ENCODE results near the gene KLHL21. TPM values are rescaled to one million over a fixed set of nuclear protein-coding genes. Genes with fewer than 3 reads are reported as not detected.

KLHL21 gene
- total RNA-seq, 6 donors from 2014 or later, result 26.4 to 66.0 (median 39.7) TPM

DNA sequence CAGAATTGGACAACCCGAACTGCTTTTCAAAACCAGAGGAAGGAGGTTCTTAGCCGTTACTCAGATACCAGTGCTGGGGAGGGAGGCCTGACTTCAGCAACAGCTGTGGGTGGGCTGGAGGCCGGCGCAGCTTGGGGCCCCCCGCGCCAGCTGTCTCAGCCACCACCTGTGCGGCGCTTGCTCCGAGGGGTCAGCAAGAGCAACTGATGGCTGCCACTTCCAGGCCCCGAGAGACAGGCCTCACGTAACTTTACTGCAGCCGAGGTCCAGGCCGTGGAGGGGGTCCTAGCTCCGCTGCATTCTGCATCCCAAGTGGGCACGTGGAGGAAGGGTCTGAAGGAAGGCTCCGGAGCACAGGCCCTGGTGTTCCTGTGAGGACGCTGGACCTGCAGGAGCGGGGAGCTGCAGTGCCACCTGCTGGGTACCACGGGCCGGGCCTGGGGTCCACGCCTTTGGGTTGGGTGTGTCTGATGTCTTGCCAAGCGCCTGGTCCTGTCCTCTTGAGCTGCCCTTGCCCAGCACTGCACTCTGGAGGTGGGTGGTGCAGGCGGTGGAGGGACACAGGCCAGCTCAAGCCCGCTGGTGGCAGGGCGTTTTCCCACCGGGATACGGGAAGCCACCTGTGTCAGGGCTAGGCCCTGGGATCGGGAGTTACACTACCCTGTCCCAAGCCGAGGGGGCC lies 31.8 kb upstream of the KLHL21 start:
- TF ChIP-seq, protein P1, sequence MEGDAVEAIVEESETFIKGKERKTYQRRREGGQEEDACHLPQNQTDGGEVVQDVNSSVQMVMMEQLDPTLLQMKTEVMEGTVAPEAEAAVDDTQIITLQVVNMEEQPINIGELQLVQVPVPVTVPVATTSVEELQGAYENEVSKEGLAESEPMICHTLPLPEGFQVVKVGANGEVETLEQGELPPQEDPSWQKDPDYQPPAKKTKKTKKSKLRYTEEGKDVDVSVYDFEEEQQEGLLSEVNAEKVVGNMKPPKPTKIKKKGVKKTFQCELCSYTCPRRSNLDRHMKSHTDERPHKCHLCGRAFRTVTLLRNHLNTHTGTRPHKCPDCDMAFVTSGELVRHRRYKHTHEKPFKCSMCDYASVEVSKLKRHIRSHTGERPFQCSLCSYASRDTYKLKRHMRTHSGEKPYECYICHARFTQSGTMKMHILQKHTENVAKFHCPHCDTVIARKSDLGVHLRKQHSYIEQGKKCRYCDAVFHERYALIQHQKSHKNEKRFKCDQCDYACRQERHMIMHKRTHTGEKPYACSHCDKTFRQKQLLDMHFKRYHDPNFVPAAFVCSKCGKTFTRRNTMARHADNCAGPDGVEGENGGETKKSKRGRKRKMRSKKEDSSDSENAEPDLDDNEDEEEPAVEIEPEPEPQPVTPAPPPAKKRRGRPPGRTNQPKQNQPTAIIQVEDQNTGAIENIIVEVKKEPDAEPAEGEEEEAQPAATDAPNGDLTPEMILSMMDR (IDR thresholded peaks at IDR 0.05), result peak in 4 of 6 experiments; percentile 36 to 64 (median 50)
- TF ChIP-seq EP300 (IDR thresholded peaks at IDR 0.05) (no peak), POLR2AphosphoS5 (IDR thresholded peaks at IDR 0.05) (no peak), POLR2A (IDR thresholded peaks at IDR 0.05) (no peak)
- peak; percentile 32 to 62 for ATAC-seq (ENCODE audit: low FRiP score in 2 of 2)

DNA sequence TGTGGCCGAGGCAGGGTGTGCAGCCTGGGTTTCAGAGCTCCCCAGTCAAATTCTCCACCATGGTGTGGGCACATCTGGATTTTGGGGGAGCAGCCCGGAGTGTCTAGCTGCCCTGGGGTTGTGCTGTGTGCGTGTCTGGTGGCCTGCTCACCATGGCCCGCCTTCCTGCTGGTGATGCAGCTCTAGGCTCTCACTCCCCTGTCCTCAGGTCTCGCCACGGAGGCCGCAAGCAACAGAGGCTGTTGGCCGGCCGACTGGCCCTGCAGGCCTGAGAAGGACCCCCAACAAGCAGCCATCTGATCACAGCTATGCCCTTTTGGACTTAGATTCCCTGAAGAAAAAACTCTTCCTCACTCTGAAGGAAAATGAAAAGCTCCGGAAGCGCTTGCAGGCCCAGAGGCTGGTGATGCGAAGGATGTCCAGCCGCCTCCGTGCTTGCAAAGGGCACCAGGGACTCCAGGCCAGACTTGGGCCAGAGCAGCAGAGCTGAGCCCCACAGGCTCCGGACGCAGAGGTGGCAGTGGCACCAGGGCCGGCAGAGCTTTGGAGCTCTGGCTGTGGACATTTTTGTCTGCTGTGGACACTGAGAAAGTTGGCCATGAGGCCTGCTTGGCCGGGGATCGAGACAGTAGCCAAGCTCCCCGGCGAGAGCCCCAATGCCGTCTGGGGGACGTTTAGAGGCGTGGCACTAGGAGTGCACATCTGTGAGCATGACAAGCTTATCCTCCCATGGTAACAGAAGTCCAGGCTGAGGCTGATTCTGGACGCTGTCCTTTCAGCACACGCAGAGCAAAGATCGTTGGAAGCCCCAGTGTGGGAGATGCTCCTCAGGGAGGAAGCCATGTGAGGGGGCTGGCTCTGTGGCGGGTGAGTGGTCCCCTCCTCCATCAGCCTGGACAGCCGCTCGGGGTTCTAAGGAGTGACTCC lies 30.2 kb upstream of the KLHL21 start:
- DNase-seq (peak in 1 of 2 donors; percentile 58), ATAC-seq (ENCODE audit: low FRiP score in 2 of 2) (no peak)
- Histone ChIP-seq H3K9me3 (no peaks in the 10 kb centered on the region), H3K36me3 (peaks cover 26 to 99% (median 83%) of the 10 kb centered on the region in 4 donors), H3K4me1 (peaks cover 0 to 1% (median 0%) of the 10 kb centered on the region in 4 donors), H3K27ac (no peak overlapping the region), H3K27me3 (no peaks in the 10 kb centered on the region), H3K4me3 (no peak overlapping the region)
- TF ChIP-seq POLR2A (IDR thresholded peaks at IDR 0.05), result no peak
- TF ChIP-seq, protein P1 (IDR thresholded peaks at IDR 0.05), result no peak
- TF ChIP-seq POLR2AphosphoS5 (IDR thresholded peaks at IDR 0.05), result no peak
- TF ChIP-seq EP300 (IDR thresholded peaks at IDR 0.05), result no peak
- WGBS, 2 donors, result 89 to 94% methylated on average over 24 to 27 of the region's 30 CpGs

More for the DNA sequence above, 31.8 kb upstream of the KLHL21 start:
- H3K4me3 ChIP-seq, result no peak overlapping the region
- DNase-seq, result peak; percentile 73 to 89
- no peaks in the 10 kb centered on the region for H3K9me3 ChIP-seq
- peaks cover 26 to 100% (median 80%) of the 10 kb centered on the region in 4 donors for H3K36me3 ChIP-seq
- 80% methylated on average over 10 to 24 of the region's 29 CpGs for WGBS, 2 donors
- no peak overlapping the region for H3K27ac ChIP-seq
- H3K4me1 ChIP-seq, result no peaks in the 10 kb centered on the region
- H3K27me3 ChIP-seq, result no peaks in the 10 kb centered on the region

DNA sequence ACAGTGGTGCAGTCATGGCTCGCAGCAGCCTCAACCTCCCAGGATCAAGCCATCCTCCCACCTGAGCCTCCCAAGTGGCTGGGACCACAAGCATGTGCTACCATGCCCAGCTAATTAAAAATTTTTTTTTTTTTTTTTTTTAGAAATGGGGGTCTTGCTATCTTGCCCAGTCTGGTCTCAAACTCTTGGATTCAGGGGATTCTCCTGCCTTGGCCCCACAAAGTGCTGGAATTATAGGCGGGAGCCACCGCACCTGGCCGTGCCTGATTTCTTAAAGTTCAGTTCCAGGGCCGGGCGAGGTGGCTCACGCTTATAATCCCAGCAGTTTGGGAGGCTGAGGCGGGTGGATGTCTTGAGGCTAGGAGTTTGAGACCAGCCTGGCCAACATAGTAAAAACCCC lies 28.4 kb upstream of the KLHL21 start:
- Histone ChIP-seq H3K27me3 (no peaks in the 10 kb centered on the region), H3K27ac (no peak overlapping the region), H3K4me3 (no peak overlapping the region), H3K36me3 (peaks cover 25 to 85% (median 68%) of the 10 kb centered on the region in 4 donors), H3K9me3 (no peaks in the 10 kb centered on the region), H3K4me1 (peaks cover 12 to 18% (median 13%) of the 10 kb centered on the region in 4 donors)
- TF ChIP-seq POLR2AphosphoS5 (IDR thresholded peaks at IDR 0.05), result no peak
- no peak for TF ChIP-seq POLR2A (IDR thresholded peaks at IDR 0.05)
- TF ChIP-seq EP300 (IDR thresholded peaks at IDR 0.05), result no peak
- TF ChIP-seq, protein P1 (IDR thresholded peaks at IDR 0.05), result no peak
- 97 to 99% methylated on average over 8 of the region's 8 CpGs for WGBS, 2 donors
- DNase-seq, result no peak
- no peak for ATAC-seq (ENCODE audit: low FRiP score in 2 of 2)

DNA sequence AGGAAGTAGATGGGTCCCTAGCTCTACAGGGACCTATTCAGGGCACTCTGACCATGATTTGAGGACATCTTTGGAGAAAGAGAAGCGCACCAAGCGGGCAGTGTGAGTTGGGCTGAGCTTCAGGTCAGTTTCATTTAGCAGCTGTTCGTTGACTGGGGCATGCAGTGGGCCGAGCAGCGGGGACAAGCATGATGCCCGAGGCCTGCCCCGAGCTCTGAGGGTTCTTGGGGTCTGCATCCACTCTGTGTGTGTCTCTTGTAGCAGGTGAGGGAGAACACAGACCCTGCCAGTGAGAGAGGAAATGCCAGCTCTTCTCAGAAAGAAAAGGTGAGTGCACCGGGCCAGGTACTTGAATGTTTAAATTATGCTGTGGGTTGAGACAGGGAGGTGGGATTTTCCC lies 27.4 kb upstream of the KLHL21 start:
- DNase-seq, result peak in 1 of 2 donors; percentile 50
- no peak for ATAC-seq (ENCODE audit: low FRiP score in 2 of 2)
- H3K27me3 ChIP-seq, result no peaks in the 10 kb centered on the region
- H3K36me3 ChIP-seq, result peaks cover 23 to 74% (median 58%) of the 10 kb centered on the region in 4 donors
- H3K9me3 ChIP-seq, result no peaks in the 10 kb centered on the region
- H3K27ac ChIP-seq, result no peak overlapping the region
- TF ChIP-seq POLR2AphosphoS5 (IDR thresholded peaks at IDR 0.05) (no peak), EP300 (IDR thresholded peaks at IDR 0.05) (no peak), POLR2A (IDR thresholded peaks at IDR 0.05) (no peak)
- TF ChIP-seq, protein P1 (IDR thresholded peaks at IDR 0.05), result no peak
- H3K4me1 ChIP-seq, result peaks cover 14 to 23% (median 16%) of the 10 kb centered on the region in 4 donors
- WGBS, 2 donors, result 92 to 94% methylated on average over 8 of the region's 8 CpGs
- H3K4me3 ChIP-seq, result no peak overlapping the region

Measured in upper lobe of left lung (tissue), 6 donors.